ENCODE data around the gene MAGEA8. TPM values are rescaled to one million over a fixed set of nuclear protein-coding genes. Genes with fewer than 3 reads are reported as not detected.
"Not testable (repeated sequence)": the region's sequence is repeated elsewhere in the genome, so short reads cannot be mapped to it uniquely, and the experiment has no call there.

The MAGEA8 gene
- total RNA-seq, 1 donor = not detected

- no peak for DNase-seq (ENCODE audit: low read depth in 2 of 3, low spot score in 2 of 3)
Measured at GRCh38 chrX:149898554-149898953, 17.6 kb downstream of the MAGEA8 start.

DNA sequence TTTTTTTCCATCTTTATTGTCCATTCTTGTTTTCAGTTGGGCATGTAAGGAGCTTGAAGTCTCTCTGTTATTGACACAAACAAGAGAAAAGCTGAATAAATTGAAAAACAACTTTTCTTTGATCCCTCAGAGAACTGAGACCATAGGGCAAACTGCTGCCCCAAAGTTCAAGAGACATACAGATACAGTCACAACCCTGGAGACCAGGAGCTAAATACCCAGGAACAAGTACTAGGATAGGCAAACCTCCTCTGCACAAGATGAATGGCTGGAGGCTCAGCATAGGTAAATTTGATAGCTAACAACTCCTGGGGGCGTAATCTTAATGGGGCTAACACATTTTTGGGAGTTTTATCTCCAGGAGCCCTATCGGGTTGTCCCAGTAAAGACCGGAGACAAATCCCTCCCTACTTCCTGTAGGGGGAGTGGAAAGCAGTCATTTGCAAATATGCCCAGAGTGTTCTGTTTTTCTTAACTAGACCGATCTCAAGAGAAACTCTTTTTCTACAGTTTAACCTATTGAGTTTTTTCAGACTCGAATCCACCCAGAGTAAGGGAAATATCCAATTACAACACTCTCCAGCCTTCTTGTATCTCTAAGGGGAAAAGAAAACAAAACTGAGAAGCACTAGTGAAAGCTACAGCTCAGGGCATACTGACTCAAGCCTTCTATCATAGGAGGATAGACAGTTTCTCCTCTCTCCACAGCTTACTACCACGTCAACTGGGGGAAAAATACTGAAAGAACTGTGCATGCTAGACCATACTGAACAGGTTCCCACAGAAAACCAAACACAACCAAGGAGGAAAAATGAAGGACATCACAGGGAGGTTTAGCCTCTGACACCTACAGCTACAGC, 23.1 kb downstream of the MAGEA8 start:
- DNase-seq (ENCODE audit: low read depth in 2 of 3, low spot score in 2 of 3) = no peak

- DNase-seq (ENCODE audit: low read depth in 2 of 3, low spot score in 2 of 3) = no peak
Measured at GRCh38 chrX:149908308-149908707, 27.3 kb downstream of the MAGEA8 start.

- DNase-seq (ENCODE audit: low read depth in 2 of 3, low spot score in 2 of 3) = no peak
Measured at GRCh38 chrX:149908727-149909126, 27.7 kb downstream of the MAGEA8 start.

DNA sequence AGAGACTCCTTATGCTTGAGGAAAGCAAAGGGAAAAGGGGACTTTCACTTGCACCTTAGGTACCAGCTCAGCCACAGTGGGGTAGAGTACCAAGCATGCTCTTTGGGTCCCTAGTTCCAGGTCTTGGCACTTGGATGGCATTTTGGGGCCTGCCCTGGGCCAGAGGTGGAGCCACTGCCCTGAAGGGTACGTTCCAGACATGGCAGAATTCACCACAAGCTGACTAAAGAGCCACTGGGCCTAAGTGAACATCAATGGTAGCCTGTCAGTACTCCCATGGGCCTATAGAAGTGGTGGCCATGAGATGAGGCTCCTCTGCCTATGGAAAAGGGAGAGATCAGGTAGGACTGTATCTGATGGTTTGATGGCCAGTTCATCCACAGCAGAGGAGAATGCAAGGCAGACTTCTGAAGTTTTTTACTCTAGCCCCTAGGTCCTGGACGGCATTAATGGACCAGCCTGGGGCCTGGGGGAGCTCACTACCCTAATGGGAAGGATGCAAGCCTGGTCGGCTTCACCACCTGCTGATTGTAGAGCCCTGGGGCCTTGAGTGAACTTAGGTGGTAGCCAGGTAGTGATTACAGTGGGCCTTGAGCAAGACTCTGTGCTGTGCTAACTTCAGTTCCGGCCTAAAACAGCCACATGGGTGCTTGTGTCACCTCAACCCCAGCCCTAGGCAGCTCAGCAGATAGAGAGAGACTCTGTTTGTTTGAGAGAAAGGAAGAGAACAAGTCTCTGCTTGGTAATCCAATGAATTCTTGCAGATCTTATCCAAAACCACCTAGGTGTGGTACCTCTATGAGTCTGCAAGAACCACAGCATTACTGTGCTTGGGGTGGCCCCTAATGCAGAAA, 28.6 kb downstream of the MAGEA8 start:
- DNase-seq (ENCODE audit: low read depth in 2 of 3, low spot score in 2 of 3) = no peak

GRCh38 chrX:149910178-149910695, 29.3 kb downstream of the MAGEA8 start:
- no peak for DNase-seq (ENCODE audit: low read depth in 2 of 3, low spot score in 2 of 3)

DNA sequence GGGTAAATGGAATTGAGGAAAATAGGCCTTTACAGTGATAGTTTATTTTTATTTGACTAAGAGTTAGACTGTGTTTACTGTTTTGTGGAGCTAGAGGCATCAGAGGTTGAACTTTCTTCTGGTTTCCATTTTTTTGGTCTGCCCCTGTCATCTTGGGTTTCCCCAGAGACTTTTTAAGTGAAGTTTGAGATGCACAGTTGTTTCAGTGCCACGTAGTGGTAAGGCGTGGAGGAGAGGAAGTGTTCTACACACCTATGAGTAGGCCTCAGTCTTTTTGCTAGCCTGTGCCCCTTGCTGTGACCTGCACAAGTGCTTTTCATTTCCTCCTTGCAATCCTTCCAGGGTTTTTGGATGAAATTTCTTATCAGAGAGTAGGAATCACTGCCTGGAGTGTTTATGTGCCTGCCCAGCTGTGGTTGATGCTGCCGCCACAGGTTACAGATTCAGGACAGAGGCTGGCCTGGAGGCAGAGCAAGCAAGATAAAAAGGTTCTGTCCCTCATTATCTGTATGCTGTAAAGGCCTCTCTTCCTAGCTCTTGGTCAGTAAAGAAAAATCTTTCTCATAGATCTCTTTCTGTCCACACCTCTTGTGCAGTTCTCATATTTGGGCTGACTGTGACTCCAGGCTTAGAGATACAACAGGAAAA, 35.9 kb downstream of the MAGEA8 start:
- DNase-seq (ENCODE audit: low read depth in 2 of 3, low spot score in 2 of 3) = no peak

DNA sequence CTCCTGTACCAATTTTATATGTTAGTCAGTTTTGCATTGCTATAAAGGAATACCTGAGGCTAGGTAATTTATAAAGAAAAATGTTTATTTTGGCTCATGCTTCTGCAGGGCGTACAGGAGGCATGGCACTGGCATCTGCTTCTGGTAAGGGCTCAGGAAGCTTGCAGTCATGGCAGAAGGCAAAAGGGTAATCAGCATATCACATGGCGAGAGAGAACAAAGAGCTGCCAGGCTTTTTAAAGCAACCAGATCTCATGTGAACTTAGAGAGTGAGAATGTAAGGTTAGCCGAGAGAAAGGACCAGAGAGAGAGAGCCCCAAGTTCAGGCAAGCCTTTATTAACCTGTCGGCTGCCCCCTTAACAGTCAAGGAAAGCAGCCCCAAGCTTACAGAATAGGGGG, 42.9 kb downstream of the MAGEA8 start:
- DNase-seq (ENCODE audit: low read depth in 2 of 3, low spot score in 2 of 3) = not testable (repeated sequence)

GRCh38 chrX:149924434-149924833, 43.5 kb downstream of the MAGEA8 start:
- not testable (repeated sequence) for DNase-seq (ENCODE audit: low read depth in 2 of 3, low spot score in 2 of 3)

DNA sequence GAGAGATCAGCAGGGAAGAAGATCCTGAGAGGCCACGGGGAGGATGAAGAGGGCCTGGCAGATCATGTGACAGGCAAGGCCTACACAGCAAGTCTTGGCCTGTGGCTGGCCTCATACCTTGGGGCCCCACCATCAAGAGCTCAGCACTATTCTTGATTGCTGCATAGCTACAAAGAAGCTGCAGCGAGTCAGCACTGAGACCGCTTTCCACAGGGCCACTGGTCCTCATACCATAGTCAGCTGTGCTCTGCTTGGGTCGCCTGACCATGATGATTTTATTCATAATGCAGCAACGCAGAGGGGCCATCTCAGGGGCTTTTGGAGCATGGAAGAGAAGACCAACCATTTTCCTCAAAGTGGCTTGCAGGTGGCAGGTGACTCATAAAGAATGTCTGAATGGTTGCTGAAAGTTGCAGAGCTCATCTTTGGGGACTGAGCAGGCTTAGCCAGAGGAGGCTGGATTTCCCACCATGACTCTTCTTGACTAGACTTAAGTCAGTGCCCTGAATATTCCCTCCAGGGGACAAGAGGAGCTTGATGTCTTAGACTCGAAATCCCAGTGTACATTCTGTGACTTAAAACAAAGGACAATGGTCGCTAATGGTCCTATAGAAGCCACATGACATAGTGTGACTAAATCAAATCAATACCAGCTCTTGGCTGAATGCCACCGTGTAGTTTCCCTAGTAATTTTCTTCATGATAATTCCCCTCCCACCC, 46.4 kb downstream of the MAGEA8 start:
- DNase-seq (ENCODE audit: low read depth in 2 of 3, low spot score in 2 of 3) = not testable (repeated sequence)

DNA sequence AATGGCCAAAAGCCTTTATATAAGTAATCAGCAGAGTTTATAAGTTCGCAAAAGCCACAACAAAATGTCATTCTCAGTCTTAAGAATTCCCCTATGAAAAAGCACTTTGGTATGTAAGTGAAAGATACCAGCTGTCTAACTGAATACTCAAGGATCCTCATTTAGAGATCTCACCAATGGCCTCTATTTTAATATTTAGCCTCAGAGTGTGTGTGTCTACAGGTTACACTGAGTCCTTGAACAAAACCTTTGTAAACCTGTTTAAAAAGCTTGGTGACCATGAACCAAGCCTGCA, 46.9 kb downstream of the MAGEA8 start:
- DNase-seq (ENCODE audit: low read depth in 2 of 3, low spot score in 2 of 3) = not testable (repeated sequence)

- not testable (repeated sequence) for DNase-seq (ENCODE audit: low read depth in 2 of 3, low spot score in 2 of 3)
Measured at GRCh38 chrX:149928635-149929034, 47.7 kb downstream of the MAGEA8 start.

DNA sequence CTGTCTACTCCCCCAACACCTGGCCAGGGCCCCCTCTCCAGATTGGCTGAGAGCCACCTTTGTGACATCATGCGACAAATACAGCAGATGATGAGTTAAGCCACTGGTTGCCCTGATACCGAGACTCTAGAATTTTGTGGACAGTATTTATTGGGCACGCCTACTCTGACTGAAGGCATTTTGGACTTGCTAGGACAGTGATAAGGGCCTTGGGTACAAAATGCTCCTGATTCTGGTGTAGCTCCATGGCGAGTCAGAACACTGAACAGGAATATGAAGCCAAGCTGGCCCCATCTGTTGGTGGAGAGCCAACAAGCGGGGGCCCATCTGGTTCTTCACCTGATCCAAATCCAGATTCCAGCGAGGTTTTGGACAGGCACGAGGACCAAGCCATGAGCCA, 48.4 kb downstream of the MAGEA8 start, which contains the start of gene HSFX4:
TSS of gene HSFX4 (plus strand) at position 174 of the 400 bp plus-strand sequence. CDS start at position 246, 72 bp downstream.
- not testable (repeated sequence) for DNase-seq (ENCODE audit: low read depth in 2 of 3, low spot score in 2 of 3)

GRCh38 chrX:149931355-149931754, 50.4 kb downstream of the MAGEA8 start:
- not testable (repeated sequence) for DNase-seq (ENCODE audit: low read depth in 2 of 3, low spot score in 2 of 3)

DNA sequence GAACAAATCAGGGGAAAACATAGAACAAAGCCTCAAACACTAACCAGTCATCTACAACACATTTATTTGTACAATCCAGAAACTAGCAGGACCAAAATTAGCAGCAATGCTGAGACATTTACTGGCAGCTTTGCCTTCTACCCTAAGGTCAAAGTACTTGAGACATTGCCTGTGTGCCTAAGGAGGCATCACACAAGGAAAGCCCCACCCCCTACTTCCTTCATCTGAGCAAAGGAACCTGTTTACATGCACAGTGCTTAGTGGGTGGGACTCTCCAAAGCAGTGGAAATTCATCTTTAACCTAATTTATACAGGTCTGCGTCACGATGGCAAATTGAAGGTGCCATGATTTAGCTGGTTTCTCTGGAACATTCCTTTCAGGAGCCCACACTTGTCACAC, 51.2 kb downstream of the MAGEA8 start:
- DNase-seq (ENCODE audit: low read depth in 2 of 3, low spot score in 2 of 3) = not testable (repeated sequence)

- DNase-seq (ENCODE audit: low read depth in 2 of 3, low spot score in 2 of 3) = not testable (repeated sequence)
Measured at GRCh38 chrX:149932970-149933369, 52.0 kb downstream of the MAGEA8 start.

- not testable (repeated sequence) for DNase-seq (ENCODE audit: low read depth in 2 of 3, low spot score in 2 of 3)
Measured at GRCh38 chrX:149933547-149933946, 52.6 kb downstream of the MAGEA8 start.

Measured in hematopoietic multipotent progenitor cell (in vitro differentiated cells).